GM21576 (cell line): Measurements from ENCODE around the gene AXIN1.
A peak's percentile ranks its signal among the peaks of the same experiment; 100 is the strongest.
"Not testable (repeated sequence)": the region's sequence is repeated elsewhere in the genome, so short reads cannot be mapped to it uniquely, and the experiment has no call there.

Source experiments
- ATAC-seq: cut with Tn5 transposase; IDR thresholded peaks from one replicate; pipeline ENCODE4 v1.9.1; 2021; ENCODE audit warnings: mild to moderate bottlenecking, moderate library complexity; ENCODE audit not compliant: unreplicated experiment

Gene AXIN1

DNA sequence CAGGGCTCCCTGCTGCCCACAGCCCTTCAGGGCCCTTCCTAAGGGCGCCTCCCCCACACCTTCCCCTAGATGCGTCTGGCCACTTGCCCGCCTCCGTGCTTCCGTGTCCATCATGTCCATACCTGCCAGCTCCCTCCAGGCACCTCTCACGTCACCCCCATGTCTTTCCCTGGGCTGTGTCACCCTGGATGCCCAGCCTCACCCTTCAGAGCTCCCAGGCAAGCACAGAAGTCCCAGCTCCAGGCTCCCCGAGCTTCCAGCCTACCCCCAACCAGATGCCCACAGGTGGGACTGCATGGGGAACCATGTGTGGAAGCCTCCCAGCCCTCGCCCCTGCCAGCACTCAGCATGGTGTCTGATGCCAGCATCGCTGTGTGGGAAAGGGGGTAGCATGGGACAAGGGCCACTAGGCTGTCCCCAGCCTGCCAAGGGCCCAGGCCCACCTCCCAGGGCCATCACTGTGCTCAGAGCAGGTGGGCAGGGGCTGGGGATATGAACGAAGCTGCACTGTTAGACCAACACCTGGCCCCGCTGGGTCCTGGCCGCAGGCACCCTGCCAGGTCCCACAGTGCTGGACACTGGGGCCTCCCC is 1.9 kb upstream of the AXIN1 start:
- no peak for ATAC-seq

DNA sequence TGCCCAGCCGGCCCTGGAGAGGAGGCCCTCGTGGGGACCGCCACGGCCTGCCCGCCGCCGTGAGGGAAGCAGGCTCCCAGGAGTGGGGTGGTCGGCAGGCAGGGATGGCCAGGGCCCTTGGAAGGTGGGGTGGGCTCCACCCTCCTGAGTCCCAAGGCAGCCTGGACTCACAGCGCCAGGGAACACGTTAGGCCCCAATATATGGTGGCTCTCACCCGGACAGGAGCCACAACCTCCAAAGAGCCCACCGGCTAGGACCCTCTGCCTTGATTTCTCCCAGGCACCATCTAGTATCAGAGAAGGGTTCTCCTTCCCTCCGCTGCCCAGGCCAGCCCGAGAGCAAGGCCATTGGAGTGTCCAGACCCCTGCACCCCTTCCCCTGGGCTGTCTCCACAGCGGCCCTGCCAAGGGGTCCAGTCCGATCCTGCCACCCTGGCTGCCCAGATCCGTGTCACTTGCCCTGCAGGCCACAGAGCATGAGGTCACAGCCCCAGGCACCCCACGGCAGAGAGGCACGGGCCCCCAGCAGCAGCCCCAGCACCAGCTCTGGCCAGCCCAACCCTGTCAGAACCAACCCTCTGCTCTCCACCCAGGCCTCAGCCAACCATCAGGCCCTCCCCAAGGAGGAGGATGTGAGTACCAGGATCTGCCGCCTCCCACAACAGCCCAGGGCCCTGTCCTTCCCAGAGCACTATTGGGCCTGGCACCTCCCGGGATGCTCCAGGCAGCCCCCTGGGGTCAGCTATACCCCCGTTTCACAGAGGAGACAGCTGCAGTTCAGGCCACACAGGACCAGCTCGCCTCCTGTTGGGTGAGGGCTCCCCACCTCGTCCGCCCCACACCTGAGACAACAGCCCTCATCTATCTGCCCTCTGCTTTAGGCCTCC is 1.1 kb upstream of the AXIN1 start:
- no peak for ATAC-seq

DNA sequence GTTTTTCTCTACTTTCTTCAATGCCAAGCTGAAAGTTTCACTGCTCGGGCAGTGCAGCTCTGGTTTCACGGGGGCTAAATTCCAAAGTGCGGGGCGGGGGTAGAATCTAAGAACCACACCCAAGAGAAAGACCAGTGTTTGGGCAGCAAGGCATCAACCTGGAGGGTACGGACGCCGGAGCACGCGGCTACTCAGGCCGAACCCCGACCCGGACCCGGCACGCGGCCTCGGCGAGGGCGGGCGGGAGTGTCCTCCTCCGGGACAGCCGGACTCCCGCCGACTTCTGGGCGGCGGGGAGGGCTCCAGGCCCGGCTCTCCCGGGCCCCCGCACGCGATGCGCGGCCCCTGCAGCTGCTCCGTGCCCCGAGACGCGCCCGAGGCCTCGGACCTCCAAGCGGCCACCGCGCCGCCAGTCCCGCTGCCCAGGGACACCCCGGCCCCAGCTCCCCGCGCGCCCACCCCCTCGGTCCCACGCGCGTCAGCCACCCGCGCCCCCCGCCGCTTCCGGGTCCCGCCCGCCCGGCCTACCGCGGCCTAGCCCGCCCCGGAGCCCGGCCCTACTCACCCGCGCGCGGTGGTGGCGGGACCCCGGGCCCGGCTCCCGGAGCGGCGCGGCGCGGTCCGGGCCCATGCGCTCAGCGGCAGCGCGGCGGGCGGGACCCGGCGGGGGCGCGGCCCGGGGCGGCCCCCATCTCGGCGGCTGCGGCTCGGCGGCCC is 561 bp downstream of the AXIN1 start:
- ATAC-seq: peak; percentile 21

DNA sequence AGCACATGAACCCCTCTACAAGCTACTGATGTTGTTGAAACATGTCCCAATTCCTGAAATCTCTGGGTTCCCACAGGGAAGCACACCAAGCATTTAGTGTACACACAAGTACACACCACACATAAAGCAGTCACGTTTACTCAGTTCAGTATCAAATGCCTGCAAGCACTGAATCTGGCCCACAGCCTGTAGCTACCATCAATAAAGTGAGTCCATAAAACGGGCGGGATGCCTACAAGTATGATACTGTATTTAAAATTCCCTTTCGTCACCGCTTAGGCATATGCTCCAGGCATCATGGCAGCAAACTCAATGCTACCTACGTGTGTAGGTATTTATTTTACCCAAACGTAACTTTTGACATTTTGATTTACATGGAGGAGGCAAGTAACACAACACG is 2.3 kb downstream of the AXIN1 start:
- ATAC-seq: no peak

DNA sequence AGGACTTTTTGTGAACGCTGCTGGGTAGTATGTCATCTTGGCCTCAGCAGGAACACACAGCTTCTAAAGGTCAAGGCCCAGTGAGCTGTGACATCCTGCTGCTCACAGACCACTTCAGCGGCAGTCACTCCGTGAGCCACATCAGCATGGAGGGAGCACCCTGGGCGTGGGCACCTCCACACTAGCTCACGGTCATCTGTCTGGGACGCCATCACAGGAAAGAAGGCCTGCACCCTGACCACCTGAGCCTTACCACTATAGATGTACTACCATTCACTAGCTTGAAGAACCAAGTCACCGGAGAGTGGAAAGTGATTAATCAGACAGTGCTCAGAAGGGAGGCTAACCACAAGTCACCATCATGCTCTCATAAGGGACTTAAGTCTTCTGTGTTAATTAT is 3.3 kb downstream of the AXIN1 start:
- no peak for ATAC-seq

DNA sequence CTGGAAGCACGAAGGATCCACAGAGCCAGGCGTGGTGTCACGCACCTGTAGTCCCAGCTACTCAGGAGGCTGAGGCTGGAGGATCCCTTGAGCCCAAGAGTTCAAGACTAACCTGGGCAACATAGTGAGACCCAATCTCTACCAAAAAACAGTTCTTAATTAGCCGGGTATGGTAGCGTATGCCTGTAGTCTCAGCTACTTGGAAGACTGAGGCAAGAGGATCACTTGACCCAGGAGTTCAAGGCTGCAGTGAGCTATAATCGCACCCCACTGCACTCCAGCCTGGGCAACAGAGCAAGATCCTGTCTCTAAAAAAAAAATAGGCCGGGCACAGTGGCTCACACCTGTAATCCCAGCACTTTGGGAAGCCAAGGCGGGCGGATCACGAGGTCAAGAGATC is 4.0 kb downstream of the AXIN1 start:
- not testable (repeated sequence) for ATAC-seq

DNA sequence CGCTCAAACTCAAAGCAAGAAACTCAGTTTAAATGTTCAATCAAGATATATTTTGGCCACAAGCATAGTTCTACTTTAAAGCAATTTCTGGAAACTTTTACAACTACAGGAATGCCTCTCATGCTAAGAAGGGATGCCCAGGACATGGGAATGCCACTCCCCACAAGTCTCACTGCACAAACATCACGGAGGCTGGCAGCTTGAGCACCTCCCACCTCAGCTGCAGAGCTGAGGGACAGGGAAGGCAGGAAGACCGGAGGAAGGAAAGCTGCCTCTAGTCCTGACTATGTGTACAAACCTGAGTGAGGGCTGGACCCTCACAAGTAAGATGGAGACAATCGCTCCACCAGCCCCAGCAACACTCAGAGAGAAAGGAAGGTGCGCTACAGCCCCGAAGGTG is 5.3 kb downstream of the AXIN1 start:
- ATAC-seq: no peak

DNA sequence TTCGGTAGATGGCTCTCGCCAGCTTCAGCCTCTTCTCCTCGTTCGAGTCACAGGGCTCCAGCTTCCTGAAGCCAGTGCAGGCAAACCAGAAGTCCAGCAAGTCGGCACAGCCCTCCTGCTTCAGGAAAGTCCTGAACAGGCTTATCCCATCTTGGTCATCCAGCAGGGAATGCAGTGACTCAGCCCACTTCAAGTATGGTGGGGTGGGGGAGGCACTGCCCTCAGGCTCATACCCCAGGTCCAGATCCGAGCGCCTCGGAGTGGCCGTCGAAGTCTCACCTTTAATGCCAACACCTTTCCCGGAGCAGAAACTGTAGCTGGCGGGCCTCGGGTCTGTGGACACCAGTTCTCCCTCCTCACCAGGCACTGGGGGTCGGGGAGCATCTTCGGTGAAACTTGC is 5.9 kb downstream of the AXIN1 start:
- ATAC-seq: no peak

DNA sequence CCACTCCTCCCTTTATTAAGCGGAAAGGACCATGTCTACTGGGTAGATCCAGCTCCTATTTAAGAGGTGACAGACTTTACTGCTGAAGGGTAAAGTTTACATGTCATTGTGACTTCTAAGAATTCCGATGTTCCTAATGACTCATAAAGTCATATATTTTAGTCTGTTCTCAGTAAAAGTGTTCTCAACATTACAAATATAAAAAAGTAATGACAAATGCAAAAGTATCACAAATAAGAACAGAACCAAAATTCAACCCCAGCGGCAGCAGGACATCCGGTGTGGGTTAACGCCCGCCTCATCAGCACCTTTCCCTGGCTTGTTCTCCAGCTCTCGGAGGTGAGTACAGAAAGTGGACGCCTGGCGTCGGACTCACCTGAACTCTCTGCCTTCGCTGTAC is 6.8 kb downstream of the AXIN1 start:
- ATAC-seq: no peak

DNA sequence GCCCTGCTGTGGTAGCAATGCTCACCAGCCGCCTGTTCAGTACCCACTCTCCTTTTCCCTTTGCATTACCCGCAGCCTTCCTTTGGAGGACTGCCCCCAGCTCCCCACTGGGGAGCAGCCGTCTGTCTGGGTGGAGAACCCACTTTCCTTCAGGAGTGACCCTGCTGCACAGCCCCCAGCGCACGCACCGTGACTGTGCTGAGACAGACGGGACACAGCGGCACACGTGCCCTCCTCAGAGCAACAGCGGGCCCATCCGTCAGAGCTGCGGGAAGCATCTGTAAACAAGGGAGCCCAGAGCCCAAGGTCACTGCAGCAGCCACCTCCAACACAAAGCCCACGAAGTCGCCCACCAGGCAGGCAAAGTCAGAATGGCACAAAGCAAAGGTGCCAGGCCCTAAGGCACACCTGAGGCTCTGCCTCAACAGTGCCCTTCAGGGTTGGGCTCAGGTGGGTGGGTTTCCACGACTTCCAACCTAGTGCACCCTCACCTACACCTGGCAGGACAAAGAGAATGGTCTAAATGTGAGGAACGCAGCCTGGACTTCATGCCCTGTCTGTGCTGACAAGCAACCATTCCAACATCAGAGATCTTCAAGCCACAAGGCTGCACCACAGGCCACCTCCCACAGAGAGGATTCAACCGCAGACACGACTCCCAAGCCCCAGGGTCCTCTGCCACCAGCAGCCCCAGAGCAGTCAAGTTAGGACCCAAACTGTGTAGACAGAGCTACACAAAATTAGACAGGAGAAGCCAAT is 9.9 kb downstream of the AXIN1 start:
- ATAC-seq: no peak

DNA sequence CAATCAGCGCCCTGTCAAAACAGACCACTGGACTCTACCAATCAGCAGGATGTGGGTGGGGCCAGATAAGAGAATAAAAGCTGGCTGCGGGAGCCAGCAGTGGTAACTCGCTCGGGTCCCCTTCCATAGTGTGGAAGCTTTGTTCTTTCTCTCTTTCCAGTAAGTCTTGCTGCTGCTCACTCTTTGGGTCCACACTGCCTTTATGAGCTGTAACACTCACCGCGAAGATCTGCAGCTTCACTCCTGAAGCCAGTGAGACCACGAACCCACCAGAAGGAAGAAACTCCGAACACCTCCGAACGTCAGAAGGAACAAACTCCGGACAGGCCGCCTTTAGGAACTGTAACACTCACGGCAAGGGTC is 10.6 kb downstream of the AXIN1 start:
- ATAC-seq: not testable (repeated sequence)

DNA sequence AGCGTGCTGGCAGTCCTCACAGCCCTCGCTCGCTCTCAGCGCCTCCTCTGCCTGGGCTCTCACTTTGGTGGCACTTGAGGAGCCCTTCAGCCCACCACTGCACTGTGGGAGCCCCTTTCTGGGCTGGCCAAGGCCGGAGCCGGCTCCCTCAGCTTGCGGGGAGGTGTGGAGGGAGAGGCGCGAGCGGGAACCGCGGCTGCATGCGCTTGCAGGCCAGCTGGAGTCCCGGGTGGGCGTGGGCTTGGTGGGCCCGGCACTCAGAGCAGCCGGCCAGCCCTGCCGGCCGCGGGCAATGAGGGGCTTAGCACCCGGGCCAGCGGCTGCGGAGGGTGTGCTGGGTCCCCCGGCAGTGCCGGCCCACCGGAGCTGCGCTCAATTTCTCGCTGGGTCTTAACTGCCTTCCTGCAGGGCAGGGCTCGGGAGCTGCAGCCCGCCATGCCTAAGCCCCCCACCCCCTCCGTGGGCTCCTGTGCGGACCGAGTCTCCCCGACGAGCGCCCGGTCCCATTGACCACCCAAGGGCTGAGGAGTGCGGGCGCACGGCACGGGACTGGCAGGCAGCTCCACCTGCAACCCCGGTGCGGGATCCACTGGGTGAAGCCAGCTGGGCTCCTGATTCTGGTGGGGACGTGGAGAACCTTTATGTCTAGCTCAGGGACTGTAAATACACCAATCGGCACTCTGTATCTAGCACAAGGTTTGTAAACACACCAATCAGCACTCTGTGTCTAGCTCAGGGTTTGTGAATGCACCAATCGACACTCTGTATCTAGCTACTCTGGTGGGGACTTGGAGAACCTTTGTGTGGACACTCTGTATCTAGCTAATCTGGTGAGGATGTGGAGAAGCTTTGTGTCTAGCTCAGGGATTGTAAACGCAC is 11.2 kb downstream of the AXIN1 start:
- not testable (repeated sequence) for ATAC-seq

DNA sequence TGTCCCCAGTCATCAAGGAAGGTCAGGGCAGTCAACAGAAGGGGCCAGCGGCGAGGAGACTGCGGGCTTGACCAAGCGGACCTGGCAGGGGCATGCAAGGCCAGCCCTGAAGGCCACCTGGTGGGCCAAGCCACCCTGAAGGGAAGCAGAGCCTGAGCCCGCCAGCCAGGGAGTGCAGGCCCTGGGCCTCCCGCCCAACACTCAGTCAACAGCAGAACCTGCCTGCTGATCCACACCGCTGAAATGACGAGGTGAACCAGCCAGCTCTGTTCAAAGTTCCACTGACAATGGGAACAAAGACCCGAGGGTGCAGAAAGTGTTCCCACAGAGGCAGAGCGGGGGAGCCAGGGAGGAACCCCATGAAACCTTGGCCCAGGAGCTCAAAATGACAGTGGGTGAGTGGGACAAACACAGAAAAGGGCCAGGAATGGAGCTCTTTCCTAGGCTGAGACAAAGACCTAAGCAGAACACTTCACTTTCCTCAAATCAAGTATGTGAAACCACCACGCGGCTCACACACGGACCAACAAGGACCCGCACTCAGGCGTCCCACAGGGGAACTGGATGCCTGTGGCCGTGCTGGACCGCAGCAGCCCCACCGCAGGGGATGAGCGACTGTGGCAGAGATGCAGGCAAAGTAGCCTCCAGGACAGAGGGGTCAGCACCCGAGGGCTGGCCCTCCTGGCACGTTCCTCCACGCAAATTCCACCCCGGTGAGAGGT is 12.0 kb downstream of the AXIN1 start:
- ATAC-seq: no peak

DNA sequence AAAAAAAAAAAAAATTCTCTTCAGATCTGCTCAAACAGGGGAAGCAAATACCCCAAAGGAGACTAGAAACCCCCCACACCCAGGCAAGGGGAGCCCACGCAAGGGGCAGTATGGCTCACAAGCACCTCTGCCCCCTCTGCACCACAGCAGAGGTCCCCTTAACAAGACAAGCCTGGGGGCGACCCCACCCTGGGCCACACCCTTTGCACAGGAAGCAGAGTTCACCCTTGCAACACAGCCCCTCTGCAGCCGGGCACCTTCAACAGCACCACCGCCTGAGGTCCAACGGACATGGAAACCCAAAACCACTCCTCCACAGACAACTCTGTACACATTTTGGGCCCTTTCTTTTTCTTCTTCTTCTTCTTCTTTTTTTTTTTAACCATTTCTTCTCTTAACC is 12.8 kb downstream of the AXIN1 start:
- no peak for ATAC-seq

DNA sequence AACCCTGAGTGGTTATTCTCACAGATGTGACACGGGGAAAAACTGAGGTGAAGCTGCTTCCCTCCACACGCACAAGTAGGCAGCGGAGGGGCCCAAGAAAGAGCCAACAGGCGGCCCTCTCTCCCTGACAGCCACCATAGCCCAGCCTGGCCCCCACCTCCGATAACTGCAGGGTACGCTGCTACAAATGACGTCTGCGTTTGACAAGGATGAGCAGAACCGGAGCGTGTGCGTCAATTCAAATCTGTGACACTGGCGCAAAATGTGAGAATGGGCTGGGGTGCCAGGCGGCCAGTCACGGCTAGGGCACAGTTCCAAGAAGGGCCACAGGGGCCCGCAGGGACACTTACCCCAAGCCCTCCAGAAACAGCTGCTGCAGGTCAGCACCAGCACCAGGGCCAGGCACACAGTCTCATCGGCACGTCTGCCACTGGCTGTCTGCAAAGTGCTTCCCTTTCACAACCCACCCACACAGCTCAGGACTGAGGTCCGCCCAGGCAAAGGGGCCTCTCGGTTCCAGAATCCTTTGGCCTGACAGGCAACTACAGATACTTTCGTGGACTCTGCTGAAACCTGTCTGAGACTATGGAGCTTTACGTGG is 14.4 kb downstream of the AXIN1 start:
- no peak for ATAC-seq

DNA sequence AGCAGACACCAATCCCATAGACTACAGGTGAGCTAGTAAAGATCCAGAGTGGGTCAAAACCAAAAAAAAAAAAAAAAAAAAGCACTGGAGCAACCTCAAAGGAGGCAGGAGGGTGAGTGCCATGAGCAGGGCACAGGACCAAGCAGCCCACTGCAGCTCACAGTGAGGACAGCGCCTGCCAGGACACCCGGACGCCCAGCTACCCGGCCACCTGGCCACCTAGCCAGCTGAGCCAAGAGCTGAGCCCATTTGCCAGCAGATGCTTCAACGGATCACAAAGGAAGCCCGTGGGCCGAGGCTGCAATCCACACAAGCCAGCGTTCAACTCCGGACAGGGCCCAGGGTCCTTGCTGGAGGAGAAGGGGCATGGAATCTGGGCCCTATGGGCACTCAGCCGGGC is 15.1 kb downstream of the AXIN1 start:
- ATAC-seq: no peak

DNA sequence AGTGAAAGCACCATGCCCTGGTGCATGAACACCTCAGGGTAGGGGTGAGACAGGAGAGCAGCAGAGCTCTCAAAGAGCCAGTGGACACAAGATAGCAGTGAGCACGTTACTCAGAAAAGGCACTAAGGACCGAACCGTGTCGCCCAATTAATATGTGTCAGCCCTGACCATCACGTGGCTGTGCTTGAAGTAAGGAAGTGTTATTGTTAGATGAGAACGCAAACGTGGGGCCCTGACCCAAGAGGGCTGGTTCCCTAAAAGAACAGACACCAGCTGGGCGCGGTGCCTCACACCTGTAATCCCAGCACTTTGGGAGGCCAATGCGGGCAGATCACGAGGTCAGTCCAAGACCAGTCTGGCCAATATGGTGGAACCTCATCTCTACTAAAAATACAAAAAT is 16.3 kb downstream of the AXIN1 start:
- ATAC-seq: no peak

DNA sequence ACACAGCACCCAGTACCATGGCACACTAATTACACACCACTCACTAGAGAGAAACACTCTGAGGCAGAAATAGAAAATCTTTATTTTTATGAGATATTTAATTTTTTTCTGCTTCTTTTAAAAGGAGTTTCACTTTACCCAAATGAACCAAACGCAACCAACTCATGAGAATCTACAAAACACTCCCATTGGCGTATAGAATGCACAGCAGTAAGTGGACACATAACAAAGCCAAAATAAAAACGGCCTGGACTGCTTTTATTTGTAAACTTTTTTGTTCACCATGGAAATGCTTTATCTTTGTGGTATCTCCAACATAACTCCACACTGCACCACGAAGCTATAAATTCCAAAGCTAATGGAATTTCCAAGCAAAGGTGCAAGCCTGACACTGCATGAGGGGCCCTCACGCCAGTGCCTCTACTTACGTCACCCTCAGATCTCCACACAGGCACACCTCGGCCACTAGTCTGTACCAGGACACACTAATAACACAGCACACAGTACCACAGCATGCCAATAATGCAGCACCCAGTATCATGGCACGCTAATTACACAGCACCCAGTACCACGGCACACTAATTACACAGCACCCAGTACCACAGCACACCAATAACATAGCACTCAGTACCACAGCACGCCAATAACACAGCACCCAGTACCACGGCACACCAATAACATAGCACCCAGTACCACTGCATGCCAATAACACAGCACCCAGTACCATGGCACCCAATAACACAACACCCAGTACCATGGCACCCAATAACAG is 17.5 kb downstream of the AXIN1 start:
- ATAC-seq: not testable (repeated sequence)
